VCaP (cell line): ENCODE measurements around the gene GPR107.

Experiments used
- H3K27ac ChIP-seq: fragments of 450-650 bp; 2 replicates; pipeline ENCODE4 v1.5.1; 2017
- CTCF ChIP-seq: fragments of 450-650 bp; conservative IDR thresholded peaks from 2 replicates; pipeline ENCODE4 v1.5.1; 2017; ENCODE audit warnings: mild to moderate bottlenecking, moderate library complexity

The GPR107 gene

DNA sequence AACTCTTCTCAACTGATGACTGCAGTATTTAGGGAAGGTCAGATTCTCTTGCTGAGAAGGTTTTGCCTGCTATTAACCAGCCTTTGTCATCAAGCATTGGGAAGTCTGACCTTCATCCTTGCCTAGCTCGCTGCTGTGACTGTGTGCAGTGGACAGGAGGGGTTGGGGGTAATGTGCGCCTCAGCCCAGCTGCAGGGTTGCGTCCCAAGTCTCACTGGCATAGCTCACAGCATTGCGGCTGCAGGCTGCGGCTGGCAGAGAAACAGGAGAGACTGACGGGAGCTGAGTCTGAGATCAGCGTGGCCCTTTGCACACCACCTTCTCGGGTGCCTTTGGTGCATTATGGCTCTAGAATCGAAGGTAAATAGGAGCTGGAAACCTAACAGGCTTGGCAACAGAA is 62.6 kb downstream of the GPR107 start:
- no peak overlapping the region for H3K27ac ChIP-seq
- TF ChIP-seq CTCF: no peak

GRCh38 chr9:130117376-130117775 is 63.7 kb downstream of the GPR107 start:
- no peak overlapping the region for H3K27ac ChIP-seq
- TF ChIP-seq CTCF: no peak

- no peak overlapping the region for H3K27ac ChIP-seq
Measured at GRCh38 chr9:130117816-130118632, 64.3 kb downstream of the GPR107 start.

GRCh38 chr9:130118841-130119518 is 65.3 kb downstream of the GPR107 start:
- no peak overlapping the region for H3K27ac ChIP-seq
- no peak for TF ChIP-seq CTCF

More at GRCh38 chr9:130117816-130118632, 64.3 kb downstream of the GPR107 start:
- TF ChIP-seq CTCF: no peak

DNA sequence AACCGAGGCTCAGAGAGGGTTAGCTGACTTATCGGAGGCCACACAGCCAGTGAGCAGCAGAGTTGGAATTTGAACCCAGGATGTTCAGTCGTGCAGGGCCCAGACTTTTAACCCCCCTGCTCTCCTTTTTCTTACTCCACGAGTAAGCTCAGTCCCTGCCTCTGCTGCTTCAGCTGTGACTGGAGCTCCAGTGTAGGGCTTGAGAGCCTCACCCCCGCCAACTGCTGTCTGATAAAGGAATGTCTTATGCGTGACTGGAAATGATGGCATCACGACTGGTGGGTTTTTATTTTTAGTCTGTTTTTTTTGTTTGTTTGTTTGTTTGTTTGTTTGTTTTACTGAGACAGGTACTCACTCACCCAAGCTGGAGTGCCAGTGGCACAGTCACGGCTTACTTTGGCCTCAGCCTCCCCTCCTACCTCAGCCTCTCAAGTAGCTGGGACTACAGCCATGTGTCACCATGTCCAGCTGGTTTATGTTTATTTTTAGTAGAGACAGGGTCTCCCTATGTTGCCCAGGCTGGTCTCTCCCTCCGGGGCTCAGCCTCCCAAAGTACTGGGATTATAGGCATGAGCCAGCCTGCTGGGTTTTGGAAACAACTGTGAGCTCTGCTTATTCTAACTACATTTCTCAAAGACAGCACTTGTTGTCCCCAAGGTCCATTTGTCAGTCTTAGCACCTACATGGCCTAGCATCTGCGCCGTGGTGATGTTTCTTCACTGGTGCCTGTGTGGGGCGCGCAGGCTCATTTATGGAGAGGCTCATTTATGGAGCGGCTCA is 66.0 kb downstream of the GPR107 start:
- no peak overlapping the region for H3K27ac ChIP-seq
- TF ChIP-seq CTCF: no peak

DNA sequence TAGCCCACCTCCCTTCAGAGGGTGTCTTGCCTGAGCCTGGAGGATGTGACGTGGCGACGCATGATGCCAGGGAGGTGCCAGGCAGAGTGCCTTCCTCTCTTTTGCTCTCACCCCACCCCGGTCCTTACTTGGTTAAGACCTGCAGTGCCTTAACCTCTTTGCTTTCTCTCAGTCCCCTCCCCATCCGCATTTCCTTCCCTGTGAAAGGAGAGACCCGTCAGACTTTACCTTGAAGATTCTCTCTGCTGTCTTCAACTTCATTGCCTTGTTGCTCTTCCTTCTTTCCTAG is 66.5 kb downstream of the GPR107 start:
- H3K27ac ChIP-seq: no peak overlapping the region
- no peak for TF ChIP-seq CTCF

DNA sequence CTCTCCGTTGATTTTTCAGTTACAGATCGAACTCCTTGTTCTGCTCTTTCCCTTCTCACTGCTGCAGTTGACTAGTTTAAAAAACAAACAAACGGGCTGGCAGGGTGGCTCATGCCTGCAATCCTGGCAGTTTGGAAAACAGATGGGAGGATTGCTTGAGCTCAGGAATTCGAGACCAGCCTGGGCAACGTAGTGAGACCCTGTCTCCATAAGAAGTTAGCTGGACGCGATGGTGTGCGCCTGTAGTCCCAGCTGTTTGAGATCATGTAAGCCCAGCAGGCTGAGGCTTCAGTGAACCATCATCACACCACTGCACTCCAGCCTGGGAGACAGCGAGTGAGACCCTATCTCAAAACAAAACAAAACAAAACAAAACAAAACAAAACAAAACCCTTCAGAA is 67.1 kb downstream of the GPR107 start:
- TF ChIP-seq CTCF: no peak
- no peak overlapping the region for H3K27ac ChIP-seq
